CD14-positive monocyte (primary cell): ENCODE data around the gene ZNF688. TPM values are rescaled to one million over a fixed set of nuclear protein-coding genes. Genes with fewer than 3 reads are reported as not detected.
A peak's percentile ranks its signal among the peaks of the same experiment; 100 is the strongest.

ENCODE experiments used
- DNase-seq, 3 donors: peaks; one replicate each; pipeline ENCODE4 v3.0.0-alpha.2; 2011 to 2022
- H2AFZ ChIP-seq: 2 replicates; pipeline ENCODE4 v1.6.0; 2012; ENCODE audit warnings: mild to moderate bottlenecking, low read depth, low read length, inconsistent platforms; ENCODE audit not compliant: insufficient read depth, poor library complexity, severe bottlenecking
- H3K27ac ChIP-seq, 2 donors: 1 replicate in 1 of 2; 2 replicates in 1 of 2; pipeline ENCODE4 v1.5.1; 2012 to 2013; ENCODE audit warnings: low read length in 2 of 2, control low read depth in 1 of 2, inconsistent platforms in 1 of 2, low read depth in 1 of 2, mild to moderate bottlenecking in 1 of 2
- H3K27me3 ChIP-seq, 2 donors: one replicate each; pipeline versions ENCODE4 v1.6.0 to v1.6.1; 2011 to 2013; ENCODE audit warnings: low read length in 2 of 2; ENCODE audit not compliant: control insufficient read depth in 2 of 2, insufficient read depth in 2 of 2
- H3K36me3 ChIP-seq, 2 donors: replicated peaks in 1 of 2; 1 replicate in 1 of 2; 2 replicates in 1 of 2; pipeline versions ENCODE4 v1.5.1 to v1.6.1; 2012 to 2013; ENCODE audit warnings: low read length in 2 of 2, control low read depth in 1 of 2, inconsistent platforms in 1 of 2, mild to moderate bottlenecking in 1 of 2; ENCODE audit not compliant: insufficient read depth in 2 of 2, control insufficient read depth in 1 of 2
- H3K4me1 ChIP-seq, 2 donors: 1 replicate in 1 of 2; 2 replicates in 1 of 2; pipeline versions ENCODE4 v1.5.1 to v1.6.1; 2012 to 2013; ENCODE audit warnings: low read length in 2 of 2, control low read depth in 1 of 2, inconsistent platforms in 1 of 2, mild to moderate bottlenecking in 1 of 2, moderate library complexity in 1 of 2; ENCODE audit not compliant: insufficient read depth in 2 of 2, control insufficient read depth in 1 of 2
- H3K4me2 ChIP-seq: replicated peaks from 2 replicates; pipeline ENCODE3; 2012; ENCODE audit warnings: low read length, moderate library complexity, mild to moderate bottlenecking; ENCODE audit not compliant: poor library complexity, severe bottlenecking; ENCODE audit errors: extremely low read depth
- H3K4me3 ChIP-seq, 3 experiments: fragments of 200-600 bp in 1 of 3; sonication (generic) in 1 of 3; replicated peaks in 1 of 3; 1 replicate in 2 of 3; 2 replicates in 1 of 3; pipeline ENCODE4 v1.5.1; 2011 to 2013; ENCODE audit warnings: low read length in 3 of 3, mild to moderate bottlenecking in 3 of 3, control low read depth in 2 of 3, low read depth in 2 of 3, inconsistent platforms in 1 of 3, moderate library complexity in 1 of 3
- H3K79me2 ChIP-seq: 2 replicates; pipeline ENCODE4 v1.6.0; 2012; ENCODE audit warnings: mild to moderate bottlenecking, control low read depth, inconsistent platforms, low read length, moderate library complexity; ENCODE audit not compliant: insufficient read depth
- H3K9ac ChIP-seq: 2 replicates; pipeline ENCODE4 v1.6.0; 2017; ENCODE audit warnings: low read length, mild to moderate bottlenecking; ENCODE audit not compliant: insufficient read depth, poor library complexity, severe bottlenecking
- H3K9me3 ChIP-seq, 2 donors: replicated peaks in 1 of 2; 1 replicate in 1 of 2; 2 replicates in 1 of 2; pipeline versions ENCODE4 v1.5.1 to v1.6.1; 2012 to 2013; ENCODE audit warnings: low read length in 2 of 2, control low read depth in 1 of 2; ENCODE audit not compliant: control insufficient read depth in 1 of 2, insufficient read depth in 1 of 2
- H4K20me1 ChIP-seq: 2 replicates; pipeline ENCODE4 v1.6.0; 2012; ENCODE audit warnings: mild to moderate bottlenecking, low read length, control low read depth, moderate library complexity; ENCODE audit not compliant: insufficient read depth
- H3K27ac Mint-ChIP-seq, 7 donors: one replicate each; pipeline ENCODE4 v1.8.0; 2020; ENCODE audit warnings: mild to moderate bottlenecking in 7 of 7, mixed read lengths in 7 of 7, moderate library complexity in 6 of 7, inconsistent platforms in 2 of 7
- H3K27me3 Mint-ChIP-seq, 3 donors: one replicate each; pipeline ENCODE4 v1.8.0; 2021 to 2022; ENCODE audit warnings: low read depth in 3 of 3, mild to moderate bottlenecking in 3 of 3, mixed read lengths in 3 of 3, moderate library complexity in 3 of 3, inconsistent platforms in 1 of 3
- H3K36me3 Mint-ChIP-seq, 2 donors: one replicate each; pipeline ENCODE4 v1.8.0; 2020; ENCODE audit warnings: mixed read lengths in 2 of 2, inconsistent platforms in 1 of 2, mild to moderate bottlenecking in 1 of 2
- H3K4me1 Mint-ChIP-seq: one replicate; pipeline ENCODE4 v1.8.0; 2020; ENCODE audit warnings: mild to moderate bottlenecking, mixed read lengths
- H3K4me3 Mint-ChIP-seq, 2 donors: one replicate each; pipeline ENCODE4 v1.8.0; 2020; ENCODE audit warnings: mild to moderate bottlenecking in 2 of 2, mixed read lengths in 2 of 2, moderate library complexity in 1 of 2
- H3K9me3 Mint-ChIP-seq, 7 donors: one replicate each; pipeline ENCODE4 v1.8.0; 2020 to 2022; ENCODE audit warnings: mixed read lengths in 7 of 7, mild to moderate bottlenecking in 6 of 7, moderate library complexity in 6 of 7, inconsistent platforms in 2 of 7
- CTCF ChIP-seq: fragments of 200-600 bp; IDR thresholded peaks from one replicate; pipeline ENCODE4 v1.8.0; 2022; ENCODE audit warnings: antibody characterized with exemption, mild to moderate bottlenecking
- WGBS: methylation state at CpG from one replicate; pipeline ENCODE4 v1.1.5; 2013; ENCODE audit warnings: missing lambda C conversion rate; ENCODE audit not compliant: insufficient coverage; 5-methylcytosine and 5-hydroxymethylcytosine counted together
- intact Hi-C, 2 donors: fragments of 100-400 bp; cut with micrococcal nuclease; formaldehyde crosslinking; loops; one replicate each; pipeline versions ENCODE4 v1.15.0 to v1.15.1; 2023
- polyA plus RNA-seq, 3 donors: library from polyadenylated mRNA; depleted of rRNA in 1 of 3; unstranded in 2 of 3; stranded (reverse) in 1 of 3; fragments of 300-500 nt in 2 of 3; fragments of >200 nt in 1 of 3; fragmentation: Illumina TruSeq in 2 of 3; gene quantifications; 1 replicate in 2 of 3; 2 replicates in 1 of 3; pipeline ENCODE4 v1.2.3, GENCODE V29; 2012 to 2021

The ZNF688 gene
- polyA plus RNA-seq, 3 donors, result 10.3 to 24.1 (median 18.9) TPM

- H3K4me3 Mint-ChIP-seq, result peak overlapping the region; percentile 84 to 92
- Histone ChIP-seq H3K27me3 (no peaks in the 10 kb centered on the region), H3K79me2 (peaks cover 7% of the 10 kb centered on the region), H2AFZ (peak overlapping the region; percentile 96), H3K27ac (peak overlapping the region; percentile 85 to 87), H4K20me1 (peaks cover 12% of the 10 kb centered on the region), H3K9ac (peak overlapping the region; percentile 55), H3K4me1 (peaks cover 28 to 39% of the 10 kb centered on the region in 2 donors), H3K4me3 (peak overlapping the region; percentile 35 to 93 (median 63)), H3K9me3 (no peaks in the 10 kb centered on the region), H3K4me2 (peak overlapping the region; percentile 99), H3K36me3 (peaks cover 18 to 27% of the 10 kb centered on the region in 2 donors)
- H3K9me3 Mint-ChIP-seq, result peaks cover 0 to 2% (median 0%) of the 10 kb centered on the region in 7 donors
- H3K27ac Mint-ChIP-seq, result peak overlapping the region; percentile 92 to 97 (median 97)
- 0% methylated on average over 10 of the region's 14 CpGs for WGBS
- H3K27me3 Mint-ChIP-seq, result peaks cover 0 to 4% (median 3%) of the 10 kb centered on the region in 3 donors
- TF ChIP-seq CTCF, result no peak
- intact Hi-C loops, result loop anchor here (1.0 to 5.0 kb wide), 6 partner anchors 8 to 85 kb away; partner anchors contain the start of genes ZNF785 (in 2 of the 2), SEPHS2 (in 1 of the 2), ZNF689 (in 1 of the 2) and ZNF764 (in 1 of the 2)
- DNase-seq, result peak; percentile 59 to 75 (median 74)
- H3K4me1 Mint-ChIP-seq, result peaks cover 29% of the 10 kb centered on the region
- H3K36me3 Mint-ChIP-seq, result peaks cover 15 to 29% of the 10 kb centered on the region in 2 donors
Observed at GRCh38 chr16:30527635-30528178, 43.8 kb downstream of the ZNF688 start.

- Mint-ChIP-seq H3K4me1 (peaks cover 29% of the 10 kb centered on the region), H3K27me3 (peaks cover 0 to 4% (median 3%) of the 10 kb centered on the region in 3 donors), H3K36me3 (peaks cover 20 to 26% of the 10 kb centered on the region in 2 donors), H3K9me3 (peaks cover 0 to 2% (median 0%) of the 10 kb centered on the region in 7 donors), H3K27ac (peak overlapping the region; percentile 92 to 97 (median 97)), H3K4me3 (peak overlapping the region; percentile 84 to 92)
- peak overlapping the region; percentile 96 for H2AFZ ChIP-seq
- 0% methylated on average over 67 of the region's 79 CpGs for WGBS
- peaks cover 28 to 39% of the 10 kb centered on the region in 2 donors for H3K4me1 ChIP-seq
- H3K4me3 ChIP-seq, result peak overlapping the region; percentile 59 to 93 (median 63)
- H4K20me1 ChIP-seq, result peaks cover 19% of the 10 kb centered on the region
- H3K27ac ChIP-seq, result peak overlapping the region; percentile 85 to 87
- H3K4me2 ChIP-seq, result peak overlapping the region; percentile 99
- DNase-seq, result peak; percentile 93 to 96 (median 95)
- H3K27me3 ChIP-seq, result no peaks in the 10 kb centered on the region
- H3K9me3 ChIP-seq, result no peaks in the 10 kb centered on the region
- intact Hi-C loops, result loop anchor here (1.0 to 5.0 kb wide), 6 partner anchors 8 to 85 kb away; partner anchors contain the start of genes ZNF785 (in 2 of the 2), SEPHS2 (in 1 of the 2), ZNF689 (in 1 of the 2) and ZNF764 (in 1 of the 2)
- H3K9ac ChIP-seq, result peak overlapping the region; percentile 80
- H3K36me3 ChIP-seq, result peaks cover 14 to 25% of the 10 kb centered on the region in 2 donors
- peaks cover 4% of the 10 kb centered on the region for H3K79me2 ChIP-seq
- TF ChIP-seq CTCF, result peak; percentile 49
Observed at GRCh38 chr16:30526823-30527634, 44.5 kb downstream of the ZNF688 start.
